ENCODE results near the gene HOXA7. TPM values are rescaled to one million over a fixed set of nuclear protein-coding genes. Genes with fewer than 3 reads are reported as not detected.
A peak's percentile ranks its signal among the peaks of the same experiment; 100 is the strongest.

HOXA7 gene
- total RNA-seq, 2 experiments from 2014 or later, result not detected

Small RNA genes lying within 50 kb of the gene (microRNA-seq; reads per million reads assigned to microRNA genes)
- gene MIR196B (ENCODE audit: borderline microRNAs expressed, borderline replicate concordance), result 20.8 reads per million, percentile 35 among the genes with 10 or more reads in this experiment

Other genes starting within 250 kb of the HOXA7 start
- under 1 TPM; 0.24 to 0.30 TPM for gene HOXA1, start 60.7 kb downstream of the HOXA7 start, total RNA-seq
- not detected for gene HOXA2, start 54.0 kb downstream of the HOXA7 start, total RNA-seq
- under 1 TPM in 1 of 2 experiments, not detected in 1; 0.14 TPM for gene HOXA4, start 25.9 kb downstream of the HOXA7 start, total RNA-seq
- gene HOXA5, start 13.0 kb downstream of the HOXA7 start, total RNA-seq, result not detected
- not detected for gene HOXA6, start 8.9 kb downstream of the HOXA7 start, total RNA-seq
- gene HOXA3, start 4.1 kb downstream of the HOXA7 start, total RNA-seq, result not detected
- gene HOXA9, start 8.9 kb upstream of the HOXA7 start, total RNA-seq, result not detected
- gene HOXA10, start 17.6 kb upstream of the HOXA7 start, total RNA-seq, result not detected
- gene HOXA11, start 28.6 kb upstream of the HOXA7 start, total RNA-seq, result not detected
- gene HOXA13, start 43.4 kb upstream of the HOXA7 start, total RNA-seq, result not detected
- not detected for gene EVX1, start 86.1 kb upstream of the HOXA7 start, total RNA-seq

All from activated naive CD4-positive, alpha-beta T cell treated with anti-CD3 and anti-CD28 coated beads for 36 hours (primary cell).